K562 (cell line): ENCODE results near the gene GAL3ST2. TPM values are rescaled to one million over a fixed set of nuclear protein-coding genes. Genes with fewer than 3 reads are reported as not detected.
A peak's percentile ranks its signal among the peaks of the same experiment; 100 is the strongest.

Experiments used
- ATAC-seq: fragments of 200-7000 bp; cut with Tn5 transposase; 3 replicates; pipeline ENCODE4 v1.9.1; 2020; ENCODE audit warnings: moderate library complexity
- BruUV-seq: library from RNA; stranded (reverse); fragments of 400-500 nt; replicated peaks from 2 replicates; lab custom pipeline; 2021; lab: Mats Ljungman, UMichigan
- CTCF ChIA-PET: fragments of 300-600 bp; formaldehyde crosslinking; extraction: SDS; loops from one replicate; lab custom pipeline; 2021; ENCODE audit warnings: low intra/inter-chr PET ratio; lab: Yijun Ruan, JAX
- POLR2A ChIA-PET: fragments of 300-600, 350-650 bp; sonication (Branson Sonifier 250); formaldehyde crosslinking; extraction: SDS; loops from one replicate; lab custom pipeline; 2021; ENCODE audit warnings: antibody characterized with exemption, inconsistent platforms; lab: Yijun Ruan, JAX
- DNase-seq, 4 experiments: peaks; one replicate each; pipeline versions ENCODE4 v3.0.0 to v3.0.0-alpha.2; 2011 to 2018; ENCODE audit warnings: low spot score in 3 of 4, mixed read lengths in 3 of 4; ENCODE audit errors: extremely low read depth in 1 of 4
- FAIRE-seq: peaks from 2 replicates; lab custom pipeline; 2011; peaks lifted over from hg19 to GRCh38; lab: Jason Lieb, UNC
- H2AFZ ChIP-seq: 2 replicates; pipeline ENCODE4 v1.6.0; 2011; ENCODE audit warnings: low read depth, low read length, control low read depth, inconsistent platforms
- H3K27ac ChIP-seq: fragments of 200-600 bp; 3 replicates; pipeline ENCODE4 v1.8.0; 2011; ENCODE audit warnings: low read depth, mild to moderate bottlenecking, control low read depth, inconsistent platforms, low read length, moderate library complexity, mixed read lengths; ENCODE audit errors: extremely low read depth
- H3K27me3 ChIP-seq, 2 experiments: fragments of 300-600 bp in 1 of 2; 2 replicates in 1 of 2; 3 replicates in 1 of 2; pipeline versions ENCODE4 v1.6.0 to v1.8.0; 2011; ENCODE audit warnings: inconsistent platforms in 2 of 2, low read length in 2 of 2, mild to moderate bottlenecking in 1 of 2, mixed read lengths in 1 of 2, moderate library complexity in 1 of 2; ENCODE audit not compliant: control insufficient read depth in 2 of 2, insufficient read depth in 2 of 2
- H3K36me3 ChIP-seq: fragments of 300-600 bp; 3 replicates; pipeline ENCODE4 v1.8.0; 2011; ENCODE audit warnings: mild to moderate bottlenecking, low read length, inconsistent platforms; ENCODE audit not compliant: control insufficient read depth, insufficient read depth
- H3K4me1 ChIP-seq, 2 experiments: fragments of 200-600 bp in 1 of 2; replicated peaks in 1 of 2; 2 replicates in 1 of 2; 3 replicates in 1 of 2; pipeline versions ENCODE4 v1.5.1 to v1.8.0; 2011; ENCODE audit warnings: inconsistent platforms in 2 of 2, low read length in 2 of 2, mild to moderate bottlenecking in 1 of 2, mixed read lengths in 1 of 2, moderate library complexity in 1 of 2; ENCODE audit not compliant: control insufficient read depth in 2 of 2, insufficient read depth in 2 of 2
- H3K4me2 ChIP-seq: 2 replicates; pipeline ENCODE4 v1.6.1; 2011; ENCODE audit warnings: low read length, control low read depth, inconsistent platforms, mixed read lengths; ENCODE audit not compliant: insufficient read depth
- H3K4me3 ChIP-seq: fragments of 200-600 bp; sonication (generic), shearing (Covaris generic); 2 replicates; pipeline ENCODE4 v1.5.1; 2016; ENCODE audit warnings: control low read depth, inconsistent platforms
- H3K79me2 ChIP-seq: fragments of 200-600 bp; 3 replicates; pipeline ENCODE4 v1.8.0; 2011; ENCODE audit warnings: low read length, inconsistent platforms; ENCODE audit not compliant: control insufficient read depth, insufficient read depth
- H3K9ac ChIP-seq, 2 experiments: 2 replicates each; pipeline versions ENCODE4 v1.6.0 to v1.6.1; 2011; ENCODE audit warnings: low read depth in 2 of 2, low read length in 2 of 2, control low read depth in 1 of 2, inconsistent platforms in 1 of 2, mild to moderate bottlenecking in 1 of 2, mixed read lengths in 1 of 2; ENCODE audit not compliant: insufficient read depth in 1 of 2
- H3K9me1 ChIP-seq: one replicate; pipeline ENCODE4 v1.6.0; 2011; ENCODE audit warnings: inconsistent platforms, mild to moderate bottlenecking, low read length, moderate library complexity; ENCODE audit not compliant: control insufficient read depth, insufficient read depth
- H3K9me3 ChIP-seq: replicated peaks from 2 replicates; pipeline ENCODE4 v1.5.1; 2011; ENCODE audit warnings: low read depth, low read length, inconsistent platforms; ENCODE audit not compliant: control insufficient read depth, insufficient read depth
- H4K20me1 ChIP-seq: replicated peaks from 2 replicates; pipeline ENCODE4 v1.6.1; 2011; ENCODE audit warnings: low read length, inconsistent platforms, mixed read lengths; ENCODE audit not compliant: control insufficient read depth, insufficient read depth
- ADNP ChIP-seq: fragments of 200-800 bp; sonication (Bioruptor generic); IDR thresholded peaks from 2 replicates; pipeline ENCODE4 v1.6.1; 2016; ENCODE audit warnings: missing genetic modification characterization, missing compliant biosample characterization
- E2F3 ChIP-seq: fragments of 250-450 bp; sonication (Bioruptor Pico); IDR thresholded peaks from 2 replicates; pipeline ENCODE4 v1.4.0; 2020; ENCODE audit warnings: mild to moderate bottlenecking
- GABPB1 ChIP-seq: sonication (generic); formaldehyde crosslinking; IDR thresholded peaks from 2 replicates; pipeline ENCODE4 v1.8.0; 2022; ENCODE audit warnings: mild to moderate bottlenecking, missing genetic modification reagents
- ZNF197 ChIP-seq: fragments of 200-800 bp; sonication (Bioruptor generic); IDR thresholded peaks from 2 replicates; pipeline ENCODE4 v1.6.1; 2016; ENCODE audit warnings: low read depth, missing genetic modification characterization, missing compliant biosample characterization
- ZNF445 ChIP-seq: fragments of 250-450 bp; sonication (Bioruptor Pico); IDR thresholded peaks from 2 replicates; pipeline ENCODE4 v1.4.0; 2020; ENCODE audit warnings: low read depth, mild to moderate bottlenecking, moderate library complexity
- WGBS: fragments of 100-300 bp; shearing (Covaris generic); methylation state at CpG from one replicate; pipeline ENCODE4 v1.1.6; 2016; ENCODE audit warnings: low coverage, mixed read lengths; ENCODE audit not compliant: insufficient coverage; ENCODE audit errors: missing lambda C conversion rate; 5-methylcytosine and 5-hydroxymethylcytosine counted together
- in situ Hi-C: fragments of 300-500 bp; cut with MboI; formaldehyde crosslinking; loops from 4 replicates; pipeline ENCODE4 v1.15.0; 2018; ENCODE audit warnings: inconsistent platforms, mixed read lengths
- intact Hi-C: fragments of 100-400 bp; cut with micrococcal nuclease; formaldehyde crosslinking; loops from 2 replicates; pipeline ENCODE4 v1.14.2; 2022
- polyA plus RNA-seq, 8 experiments: library from polyadenylated mRNA; depleted of rRNA in 4 of 8; stranded (reverse) in 5 of 8; unstranded in 3 of 8; fragments of >200 nt; fragmentation: Nextera tagmentation in 2 of 8; fragmentation: Illumina TruSeq in 1 of 8; extraction: Ambion mirVana in 2 of 8; extraction: Trizol in 1 of 8; gene quantifications; 2 replicates each; pipeline versions ENCODE4 v1.2.1 to v1.2.3, GENCODE V29; 2011 to 2014; ENCODE audit warnings: inconsistent platforms in 1 of 8, missing spikeins in 1 of 8
- total RNA-seq, 7 experiments: library from RNA; depleted of rRNA in 6 of 7; stranded (reverse); fragments of >200 nt in 6 of 7; fragmentation: Illumina TruSeq in 2 of 7; extraction: Trizol in 2 of 7; gene quantifications; 2 replicates each; pipeline versions ENCODE4 v1.2.1 to v1.2.3, GENCODE V29; 2011 to 2021; ENCODE audit warnings: low replicate concordance in 1 of 7
- TF ChIP-seq, protein P1 (sequence below): fragments of 450-650 bp; IDR thresholded peaks from 2 replicates; pipeline ENCODE4 v1.6.1; 2018; ENCODE audit warnings: mild to moderate bottlenecking, low read depth; ENCODE audit not compliant: partially characterized antibody
- TF ChIP-seq, protein P2 (sequence below): fragments of 150-350 bp; conservative IDR thresholded peaks from 2 replicates; pipeline ENCODE4 v1.6.1; 2014; ENCODE audit warnings: low read length

The GAL3ST2 gene
- total and polyA plus RNA-seq, 9 of the 15 experiments (the other 6 are each of a cell fraction or from before 2014, with no cell fraction given) = 0.42 TPM; not detected in 8

DNA sequence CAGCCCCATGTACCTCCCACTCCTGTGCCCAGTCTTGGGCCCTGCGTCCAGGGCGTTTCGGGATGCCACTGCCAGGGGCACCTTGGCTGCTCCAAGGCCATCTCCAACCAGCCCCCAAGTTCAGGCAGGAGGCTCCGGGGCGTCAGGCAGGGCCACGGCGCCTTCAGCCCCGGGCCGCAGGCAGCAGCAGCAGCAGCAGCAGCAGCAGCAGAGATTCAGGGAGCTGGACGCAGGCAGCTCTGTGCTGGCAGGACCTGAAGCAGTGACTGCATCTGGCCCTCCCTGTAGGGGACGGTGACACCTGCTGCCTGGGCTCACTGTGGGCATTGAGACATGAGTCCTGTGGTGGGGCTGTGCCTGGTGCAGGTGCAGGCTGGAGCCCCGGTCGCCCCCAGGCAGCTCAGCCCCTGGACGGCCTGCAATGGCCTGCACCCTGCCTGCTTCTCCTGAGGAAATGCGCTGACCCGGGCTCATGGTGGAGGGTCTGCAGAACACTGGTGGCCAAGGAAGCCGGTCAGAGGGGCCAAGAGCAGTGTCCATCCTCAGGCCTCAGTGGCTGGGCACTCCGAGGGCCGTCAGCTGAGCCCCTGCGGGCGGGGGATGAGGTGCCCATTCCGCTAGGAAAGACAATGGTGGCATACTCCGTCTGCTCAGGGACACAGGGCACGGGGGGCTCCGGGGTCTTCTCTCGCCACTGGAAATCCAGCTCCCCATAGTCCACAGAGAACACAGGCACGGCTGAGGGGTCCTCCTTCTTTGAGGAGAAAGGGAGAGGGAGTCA, 74.1 kb downstream of the GAL3ST2 start:
- no peak for TF ChIP-seq ZNF197 (CRISPR knock-in tag)
- TF ChIP-seq, protein P1, sequence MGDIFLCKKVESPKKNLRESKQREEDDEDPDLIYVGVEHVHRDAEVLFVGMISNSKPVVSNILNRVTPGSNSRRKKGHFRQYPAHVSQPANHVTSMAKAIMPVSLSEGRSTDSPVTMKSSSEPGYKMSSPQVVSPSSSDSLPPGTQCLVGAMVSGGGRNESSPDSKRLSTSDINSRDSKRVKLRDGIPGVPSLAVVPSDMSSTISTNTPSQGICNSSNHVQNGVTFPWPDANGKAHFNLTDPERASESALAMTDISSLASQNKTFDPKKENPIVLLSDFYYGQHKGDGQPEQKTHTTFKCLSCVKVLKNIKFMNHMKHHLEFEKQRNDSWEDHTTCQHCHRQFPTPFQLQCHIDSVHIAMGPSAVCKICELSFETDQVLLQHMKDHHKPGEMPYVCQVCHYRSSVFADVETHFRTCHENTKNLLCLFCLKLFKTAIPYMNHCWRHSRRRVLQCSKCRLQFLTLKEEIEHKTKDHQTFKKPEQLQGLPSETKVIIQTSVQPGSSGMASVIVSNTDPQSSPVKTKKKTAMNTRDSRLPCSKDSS = no peak
- no peak for TF ChIP-seq ZNF445
- no peak for TF ChIP-seq GABPB1 (CRISPR knock-in tag)
- no peak for TF ChIP-seq ADNP (tag)
- TF ChIP-seq, protein P2, sequence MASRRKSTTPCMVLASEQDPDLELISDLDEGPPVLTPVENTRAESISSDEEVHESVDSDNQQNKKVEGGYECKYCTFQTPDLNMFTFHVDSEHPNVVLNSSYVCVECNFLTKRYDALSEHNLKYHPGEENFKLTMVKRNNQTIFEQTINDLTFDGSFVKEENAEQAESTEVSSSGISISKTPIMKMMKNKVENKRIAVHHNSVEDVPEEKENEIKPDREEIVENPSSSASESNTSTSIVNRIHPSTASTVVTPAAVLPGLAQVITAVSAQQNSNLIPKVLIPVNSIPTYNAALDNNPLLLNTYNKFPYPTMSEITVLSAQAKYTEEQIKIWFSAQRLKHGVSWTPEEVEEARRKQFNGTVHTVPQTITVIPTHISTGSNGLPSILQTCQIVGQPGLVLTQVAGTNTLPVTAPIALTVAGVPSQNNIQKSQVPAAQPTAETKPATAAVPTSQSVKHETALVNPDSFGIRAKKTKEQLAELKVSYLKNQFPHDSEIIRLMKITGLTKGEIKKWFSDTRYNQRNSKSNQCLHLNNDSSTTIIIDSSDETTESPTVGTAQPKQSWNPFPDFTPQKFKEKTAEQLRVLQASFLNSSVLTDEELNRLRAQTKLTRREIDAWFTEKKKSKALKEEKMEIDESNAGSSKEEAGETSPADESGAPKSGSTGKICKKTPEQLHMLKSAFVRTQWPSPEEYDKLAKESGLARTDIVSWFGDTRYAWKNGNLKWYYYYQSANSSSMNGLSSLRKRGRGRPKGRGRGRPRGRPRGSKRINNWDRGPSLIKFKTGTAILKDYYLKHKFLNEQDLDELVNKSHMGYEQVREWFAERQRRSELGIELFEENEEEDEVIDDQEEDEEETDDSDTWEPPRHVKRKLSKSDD = no peak
- TF ChIP-seq E2F3 (CRISPR knock-in tag) = no peak
- H3K27me3 ChIP-seq = no peaks in the 10 kb centered on the region
- no peaks in the 10 kb centered on the region for H3K9me1 ChIP-seq
- BruUV-seq = no TSS peak
- FAIRE-seq (no peak), DNase-seq (no peak), ATAC-seq (no peak)
- no peaks in the 10 kb centered on the region for H4K20me1 ChIP-seq
- ChIA-PET CTCF (no interaction called here), POLR2A (interaction anchor here (0.6 to 1.0 kb wide), 3 partner anchors 9 to 26 kb away, joined by 3 to 4 read pairs (median 3); no protein-coding TSS in a partner anchor)
- intact Hi-C loops (no loop called here), in situ Hi-C loops (no loop called here)
- H3K4me2 ChIP-seq = no peak overlapping the region
- no peak overlapping the region for H3K4me3 ChIP-seq
- H3K36me3 ChIP-seq = no peaks in the 10 kb centered on the region
- H3K9me3 ChIP-seq = no peaks in the 10 kb centered on the region
- peaks cover 0 to 48% of the 10 kb centered on the region in 2 experiments; a peak in 2 of 5 replicates for H3K4me1 ChIP-seq
- H2AFZ ChIP-seq = no peak overlapping the region
- peaks cover 5% of the 10 kb centered on the region; the same call in 1 of the 3 replicates for H3K79me2 ChIP-seq
- 67% methylated on average over 17 of the region's 27 CpGs for WGBS
- peak overlapping the region in 1 of 2 experiments; percentile 9; a peak in 1 of 4 replicates for H3K9ac ChIP-seq
- H3K27ac ChIP-seq = no peak overlapping the region
